ENCODE measurements around the gene ACTR1B.

DNA sequence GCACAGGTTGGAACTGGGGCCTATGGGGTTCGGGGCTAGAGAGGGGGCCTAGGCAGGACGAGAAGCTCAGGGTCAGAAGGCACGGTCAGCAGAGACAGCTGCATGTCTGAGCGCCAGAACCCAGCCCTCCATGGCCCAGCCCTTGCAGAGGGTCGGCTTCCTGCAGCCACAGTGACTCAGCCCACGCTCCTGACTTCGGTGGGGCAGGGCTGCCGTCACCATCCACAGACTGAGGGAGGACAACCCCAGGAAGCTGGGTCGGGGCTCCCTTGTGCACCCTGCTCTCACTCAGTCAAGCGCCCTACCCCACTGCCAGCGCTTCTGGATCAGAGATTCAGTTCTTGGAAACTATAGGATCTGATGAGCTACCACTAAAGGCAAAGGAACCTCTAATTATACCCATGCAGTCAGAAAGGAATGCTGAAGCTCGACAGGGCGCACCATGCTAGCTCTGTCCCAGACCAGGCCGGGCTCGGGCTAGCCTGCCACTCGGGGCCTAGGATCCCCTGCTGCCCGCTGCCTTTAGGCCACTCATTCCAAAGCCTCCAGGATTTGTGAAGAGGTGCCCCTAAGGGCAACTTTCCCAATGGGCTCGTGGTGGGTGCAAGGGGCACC is 3.0 kb downstream of the ACTR1B start:
- no peak for TF ChIP-seq EZH2phosphoT487 (IDR thresholded peaks at IDR 0.05; ENCODE audit: insufficient read depth, low read depth)
- TF ChIP-seq EZH2 (IDR thresholded peaks at IDR 0.05; ENCODE audit: insufficient read depth, poor library complexity, severe bottlenecking): no peak
